GM19467 (cell line): ENCODE results near the gene MGAT4D.
"Not testable (repeated sequence)": the region's sequence is repeated elsewhere in the genome, so short reads cannot be mapped to it uniquely, and the experiment has no call there.

Experiments used
- ATAC-seq: cut with Tn5 transposase; IDR thresholded peaks from one replicate; pipeline ENCODE4 v1.9.1; 2021; ENCODE audit warnings: mild to moderate bottlenecking, moderate library complexity; ENCODE audit not compliant: unreplicated experiment

The MGAT4D gene

DNA sequence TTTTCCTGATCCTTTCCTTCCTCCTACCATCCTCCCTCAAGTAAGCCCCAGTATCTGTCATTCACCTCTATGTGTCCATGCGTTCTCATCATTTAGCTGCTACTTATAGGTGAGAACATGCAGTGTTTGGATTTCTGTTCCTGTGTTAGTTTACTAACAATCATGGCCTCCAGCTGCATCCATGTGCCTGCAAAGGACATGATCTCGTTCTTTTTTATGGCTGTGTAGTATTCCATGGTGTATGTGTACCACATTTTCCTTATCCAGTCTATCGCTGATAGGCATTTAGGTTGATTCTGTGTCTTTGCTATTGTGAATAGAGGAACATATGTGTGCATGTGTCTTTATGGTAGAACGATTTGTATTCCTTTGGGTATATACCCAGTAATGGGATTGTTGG is 53.7 kb downstream of the MGAT4D start:
- not testable (repeated sequence) for ATAC-seq

GRCh38 chr4:140439644-140440142 is 58.4 kb downstream of the MGAT4D start:
- no peak for ATAC-seq

DNA sequence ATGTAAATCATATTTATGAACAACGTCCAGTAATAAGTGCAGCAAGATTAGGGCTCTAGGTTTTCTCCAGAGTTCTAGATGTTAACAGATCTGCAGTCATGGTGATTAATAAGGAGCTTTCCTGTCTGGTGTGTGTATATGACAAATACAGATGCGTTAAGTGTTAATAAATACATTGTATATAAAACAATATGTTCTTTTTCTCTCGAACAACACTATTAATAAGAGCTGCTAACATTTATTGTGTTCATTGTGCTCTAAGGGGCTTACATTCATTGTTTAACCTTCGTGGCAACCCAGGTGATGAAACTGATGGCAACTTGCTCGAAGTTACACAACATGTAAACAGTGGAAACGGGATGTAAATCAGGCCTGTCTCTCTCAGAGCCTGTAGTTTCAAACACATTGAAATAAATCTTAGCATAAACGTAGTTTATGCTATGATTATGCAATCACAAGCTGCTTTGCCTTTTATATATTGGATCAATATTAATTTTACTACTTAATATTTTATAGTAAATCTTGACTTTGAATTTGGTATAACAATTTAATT is 70.1 kb downstream of the MGAT4D start:
- ATAC-seq: no peak

GRCh38 chr4:140427106-140427918 is 70.8 kb downstream of the MGAT4D start, which contains the start of gene CLGN:
Gene CLGN (minus strand): TSS chr4:140427648. CDS start chr4:140413078, 14,570 bp downstream.
- ATAC-seq: peak; percentile 85

DNA sequence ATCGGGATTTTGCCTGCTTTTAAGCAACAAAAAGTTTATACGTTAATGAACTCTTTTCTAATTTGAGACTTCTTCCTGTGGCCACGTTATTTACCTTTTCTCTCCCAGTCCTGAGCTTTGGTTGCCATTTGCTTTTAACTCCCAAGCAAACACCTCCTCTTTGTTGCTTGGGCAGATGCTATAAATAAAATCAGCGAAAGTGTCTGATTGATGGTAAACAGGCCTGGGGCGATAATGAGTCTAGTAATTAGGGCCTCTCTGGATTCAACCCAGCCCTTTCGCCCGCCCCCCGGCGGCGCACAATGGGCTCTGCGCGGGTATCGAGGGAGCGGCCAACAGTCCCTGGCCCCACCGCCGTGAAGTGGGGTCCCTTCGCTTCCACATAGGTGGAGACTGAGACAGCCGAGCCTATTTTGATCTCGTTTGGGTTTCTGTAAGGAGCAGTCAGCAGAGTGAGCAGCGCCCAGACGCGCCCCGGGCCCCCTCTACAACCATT is 71.4 kb downstream of the MGAT4D start:
- peak; percentile 15 for ATAC-seq

DNA sequence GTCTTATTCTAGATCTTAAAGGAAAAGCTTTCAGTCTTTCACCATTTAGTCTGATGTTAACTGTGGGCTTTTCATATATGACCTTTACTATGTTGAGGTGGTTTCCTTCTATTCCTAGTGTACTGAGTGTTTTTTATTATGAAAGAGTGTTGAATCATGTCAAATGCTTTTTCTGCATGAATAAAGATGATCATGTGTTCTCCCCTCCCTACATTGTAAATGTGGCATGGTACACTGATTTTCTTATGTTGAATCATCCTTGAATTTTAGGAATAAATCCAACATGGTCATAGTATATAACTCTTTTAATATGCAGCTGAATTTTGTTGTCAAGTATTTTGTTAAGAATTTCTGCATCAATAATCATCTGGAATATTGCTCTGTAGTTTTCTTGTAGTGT is 75.0 kb downstream of the MGAT4D start:
- ATAC-seq: no peak

DNA sequence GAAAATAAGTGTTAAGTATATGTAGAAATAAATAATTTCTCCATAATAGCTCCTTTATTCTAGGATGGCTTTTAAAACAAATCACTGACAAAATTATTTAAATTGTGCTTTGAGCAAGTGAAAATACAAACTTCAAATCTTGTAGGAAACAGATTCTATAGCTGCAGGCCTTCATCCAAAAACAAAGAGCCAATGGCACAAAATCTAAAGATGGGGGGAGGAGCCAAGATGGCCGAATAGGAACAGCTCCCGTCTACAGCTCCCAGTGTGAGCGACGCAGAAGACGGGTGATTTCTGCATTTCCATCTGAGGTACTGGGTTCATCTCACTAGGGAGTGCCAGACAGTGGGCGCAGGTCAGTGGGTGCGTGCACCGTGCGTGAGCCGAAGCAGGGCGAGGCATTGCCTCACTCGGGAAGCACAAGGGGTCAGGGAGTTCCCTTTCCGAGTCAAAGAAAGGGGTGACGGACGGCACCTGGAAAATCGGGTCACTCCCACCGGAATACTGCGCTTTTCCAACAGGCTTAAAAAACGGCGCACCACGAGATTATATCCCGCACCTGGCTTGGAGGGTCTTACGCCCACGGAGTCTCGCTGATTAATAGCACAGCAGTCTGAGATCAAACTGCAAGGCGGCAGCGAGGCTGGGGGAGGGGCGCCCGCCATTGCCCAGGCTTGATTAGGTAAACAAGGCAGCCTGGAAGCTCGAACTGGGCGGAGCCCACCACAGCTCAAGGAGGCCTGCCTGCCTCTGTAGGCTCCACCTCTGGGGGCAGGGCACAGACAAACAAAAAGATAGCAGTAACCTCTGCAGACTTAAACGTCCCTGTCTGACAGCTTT is 84.7 kb downstream of the MGAT4D start:
- not testable (repeated sequence) for ATAC-seq

DNA sequence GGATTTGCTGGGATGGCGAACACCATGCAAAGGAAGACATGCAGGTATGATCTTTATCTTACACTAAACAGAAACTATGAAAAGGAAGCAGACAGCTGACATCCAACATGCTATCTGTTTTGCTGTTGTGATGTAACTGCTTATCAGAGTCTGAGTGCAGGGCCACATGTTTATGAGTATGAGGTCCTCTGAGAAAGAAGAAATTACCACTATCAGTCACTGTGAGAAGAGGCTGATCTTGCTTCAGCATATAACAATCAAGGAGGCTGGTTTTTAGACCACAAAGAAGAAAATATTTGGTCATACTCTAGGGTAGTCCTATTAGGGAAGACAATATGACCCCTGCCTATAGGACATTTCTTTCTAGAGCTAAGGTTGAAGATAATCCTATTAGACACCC is 89.1 kb downstream of the MGAT4D start:
- ATAC-seq: no peak

- no peak for ATAC-seq
Observed at GRCh38 chr4:140406292-140406691, 91.8 kb downstream of the MGAT4D start.

DNA sequence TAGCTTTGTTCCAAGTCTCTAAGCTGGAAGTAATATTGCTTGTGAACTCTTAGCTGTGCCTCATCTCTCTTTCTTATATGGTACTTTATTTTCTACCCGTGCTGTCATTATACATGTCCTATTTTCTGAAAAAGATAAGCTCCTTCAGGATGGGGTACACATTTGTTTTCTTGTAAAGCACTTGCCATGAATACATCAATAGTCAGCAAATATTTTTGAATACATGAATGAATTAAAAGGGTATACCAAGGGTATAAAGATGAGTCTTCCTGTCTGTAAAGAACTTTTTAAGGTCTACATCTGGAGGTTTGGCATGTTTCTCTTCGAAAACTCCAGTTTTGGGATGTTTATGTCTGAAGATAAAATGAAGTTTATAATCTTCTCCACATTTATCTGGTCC is 98.0 kb downstream of the MGAT4D start:
- no peak for ATAC-seq

DNA sequence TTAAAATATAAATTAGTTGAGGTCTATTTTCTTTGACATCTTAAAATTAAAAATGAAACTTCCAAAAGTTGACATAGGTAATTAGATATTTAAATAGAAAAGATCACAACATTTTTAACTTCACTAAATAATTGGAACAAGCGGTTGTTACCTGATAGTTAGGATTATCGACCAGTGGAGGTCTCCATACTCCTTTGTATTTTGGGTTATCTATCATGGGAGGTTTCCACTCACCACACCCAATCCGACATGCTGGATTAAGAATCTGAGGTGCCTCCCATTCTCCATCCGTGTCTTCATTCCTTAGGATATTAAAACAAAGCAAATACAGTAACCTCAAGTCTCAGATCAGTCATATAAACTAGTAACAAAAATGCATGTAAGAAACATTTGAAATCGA is 102.4 kb downstream of the MGAT4D start:
- ATAC-seq: no peak
